HG03039 (cell line): ENCODE measurements around the gene MS4A6E.
"Not testable (repeated sequence)": the region's sequence is repeated elsewhere in the genome, so short reads cannot be mapped to it uniquely, and the experiment has no call there.

Experiments used
- ATAC-seq: cut with Tn5 transposase; IDR thresholded peaks from one replicate; pipeline ENCODE4 v1.9.1; 2021; ENCODE audit warnings: mild to moderate bottlenecking, moderate library complexity; ENCODE audit not compliant: unreplicated experiment

Gene MS4A6E

DNA sequence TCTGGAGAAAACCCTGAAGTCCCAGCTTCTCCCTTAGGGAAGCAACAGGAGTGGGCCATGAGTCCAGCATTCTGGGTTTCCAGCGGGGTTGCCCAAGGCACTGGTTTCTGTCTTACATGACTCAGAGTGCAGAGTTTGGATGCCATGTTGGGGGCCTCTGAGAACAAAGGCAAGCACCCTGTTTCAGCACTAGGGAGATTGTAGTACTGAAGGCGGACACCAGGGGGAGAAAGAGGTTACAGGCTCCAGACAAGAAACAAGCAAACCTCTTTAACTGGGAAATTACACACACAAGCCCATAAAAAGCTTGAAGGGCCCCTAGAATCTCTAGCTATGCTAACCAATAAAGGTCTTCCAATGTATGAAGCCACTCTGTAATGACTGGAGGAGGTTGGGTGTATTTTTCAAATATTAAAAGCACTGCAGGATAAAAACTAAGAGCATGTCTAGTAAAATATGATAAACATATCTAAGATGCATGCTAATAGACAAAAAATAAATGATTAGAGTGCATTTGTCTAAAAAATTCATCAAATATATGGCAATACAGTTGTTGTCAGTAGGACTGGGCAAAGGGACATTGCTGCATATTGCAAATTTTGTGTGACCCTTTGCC lies 7.1 kb downstream of the MS4A6E start:
- ATAC-seq, result peak; percentile 55

DNA sequence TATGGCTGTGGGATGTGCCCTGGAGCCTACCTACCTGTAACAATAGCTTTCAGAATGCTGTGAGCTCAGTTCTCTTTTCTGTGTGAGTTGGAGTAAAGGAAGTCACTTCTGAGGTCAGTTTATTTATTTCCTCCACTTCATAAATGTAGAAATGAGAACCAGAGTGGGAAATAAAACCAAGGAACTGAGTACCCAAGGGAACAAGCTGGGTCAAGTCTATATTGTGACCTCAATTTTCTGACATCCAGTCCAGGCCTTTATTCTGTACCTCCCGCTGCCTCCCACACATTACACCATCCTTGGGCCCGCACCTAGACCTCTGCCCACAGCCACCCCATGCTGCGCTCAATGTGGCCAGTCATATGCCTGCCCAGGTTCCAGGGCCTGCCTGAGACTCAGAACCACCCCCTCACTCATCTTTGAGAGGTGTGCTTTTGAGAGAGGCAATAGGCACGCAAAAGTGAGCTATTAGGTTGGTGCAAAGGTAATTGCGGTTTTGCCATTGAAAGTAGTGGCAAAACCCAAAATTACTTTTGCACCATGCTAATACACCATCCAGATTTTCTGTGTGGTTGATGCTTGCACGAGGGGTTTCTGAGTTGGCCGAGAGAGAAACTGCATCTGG lies 9.8 kb downstream of the MS4A6E start:
- ATAC-seq, result no peak

DNA sequence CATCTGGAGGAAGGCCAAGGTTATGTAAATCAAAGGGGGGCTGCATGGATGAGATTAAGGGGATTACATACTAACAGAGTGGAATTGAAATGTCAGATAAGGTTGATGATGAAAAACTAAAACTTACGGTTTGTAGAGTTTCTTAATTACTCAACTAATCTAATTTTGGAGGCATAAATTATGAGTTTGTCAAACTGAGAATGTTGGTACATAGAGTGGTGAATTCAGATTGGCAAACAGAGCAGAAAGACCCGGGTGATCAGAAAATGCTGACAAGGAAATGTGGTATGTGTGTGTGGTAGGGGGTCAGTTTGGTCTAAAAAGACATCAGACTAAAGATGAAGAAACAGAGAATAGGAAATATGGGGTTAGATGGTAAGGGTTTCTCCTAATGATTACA lies 11.0 kb downstream of the MS4A6E start:
- no peak for ATAC-seq

DNA sequence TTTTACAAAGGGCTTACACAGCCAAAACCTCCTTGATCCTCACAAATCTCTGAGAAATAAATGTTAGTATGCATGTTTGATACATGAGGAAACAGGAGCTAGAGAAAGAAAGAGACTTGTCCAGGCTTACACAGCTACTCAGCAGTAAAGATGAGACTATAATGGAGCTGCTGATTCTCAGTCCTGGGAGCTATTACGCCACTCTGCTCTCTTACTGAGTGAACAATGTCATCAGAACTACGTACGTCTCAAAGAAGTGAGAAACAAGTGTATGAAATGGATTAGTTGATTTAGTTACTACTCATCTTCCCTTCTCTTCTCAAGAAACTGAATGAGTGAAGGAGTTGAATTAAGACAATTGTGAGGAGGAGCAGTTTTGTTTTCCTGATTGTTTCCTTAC lies 12.3 kb downstream of the MS4A6E start:
- ATAC-seq, result no peak

DNA sequence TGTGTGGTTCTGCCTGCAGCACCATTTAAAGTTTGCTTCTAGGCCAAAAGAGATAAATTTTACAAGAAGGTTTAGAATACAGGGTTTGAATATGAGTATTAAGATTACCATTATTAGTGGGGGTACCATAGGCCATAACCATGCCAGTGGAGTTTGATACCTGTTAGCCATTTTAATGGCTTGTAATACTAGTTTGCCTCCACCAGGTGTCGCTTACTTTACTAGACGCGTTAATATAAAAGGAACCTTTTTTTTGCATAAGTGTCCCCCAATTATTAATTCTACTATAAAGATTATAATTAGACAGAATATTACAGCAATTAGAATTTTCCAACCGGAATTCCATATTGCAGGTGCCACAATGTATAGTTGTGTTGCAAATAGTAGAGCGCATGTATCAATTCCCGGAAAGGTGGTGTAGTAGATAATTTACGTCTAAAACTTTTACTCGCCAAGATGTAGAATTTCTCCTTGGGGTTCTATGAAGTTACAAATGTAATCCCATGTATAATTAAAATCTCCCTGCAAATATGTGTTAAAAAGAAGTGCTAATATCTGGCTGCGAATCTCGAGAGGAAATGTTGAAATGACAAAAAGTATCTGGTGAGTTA lies 16.1 kb downstream of the MS4A6E start:
- no peak for ATAC-seq

DNA sequence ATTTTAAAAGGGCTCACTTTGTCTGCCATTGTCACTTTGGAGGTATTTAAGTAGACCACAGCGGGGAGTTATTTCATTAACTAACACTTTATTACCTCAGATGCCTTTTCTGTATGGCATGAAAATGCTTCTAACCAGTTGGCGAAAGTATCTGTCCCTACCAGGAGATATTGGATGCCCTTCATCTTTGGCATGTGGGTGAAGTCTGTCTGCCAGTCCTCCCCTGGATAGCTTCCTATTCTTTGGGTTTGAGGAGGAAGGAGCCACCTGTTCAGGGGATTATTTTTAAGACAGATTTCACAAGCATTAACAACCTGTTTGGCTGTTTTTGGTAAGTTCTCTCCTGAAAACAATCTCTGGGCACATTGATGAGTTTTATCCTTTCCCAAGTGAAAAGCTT lies 17.1 kb downstream of the MS4A6E start:
- ATAC-seq, result no peak

DNA sequence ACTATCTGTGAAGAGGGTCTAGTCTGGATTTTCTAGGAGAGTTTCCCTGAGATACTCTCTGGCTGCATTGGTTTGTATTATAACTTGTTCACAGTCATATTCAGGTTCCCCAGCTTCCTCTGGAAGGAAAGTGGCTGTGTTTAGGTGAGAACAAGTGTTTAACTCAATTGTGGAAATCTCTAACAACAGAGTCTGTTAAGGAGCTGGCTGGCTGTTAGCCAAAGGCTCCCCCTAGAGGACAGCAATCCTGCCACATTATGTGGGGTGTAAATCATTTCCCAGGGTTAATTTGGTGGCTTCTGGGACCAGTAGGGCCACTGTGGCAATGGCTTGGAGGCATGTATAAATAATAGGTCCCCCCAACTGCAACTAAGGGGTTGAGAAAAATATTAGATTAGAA lies 18.4 kb downstream of the MS4A6E start:
- ATAC-seq, result no peak

DNA sequence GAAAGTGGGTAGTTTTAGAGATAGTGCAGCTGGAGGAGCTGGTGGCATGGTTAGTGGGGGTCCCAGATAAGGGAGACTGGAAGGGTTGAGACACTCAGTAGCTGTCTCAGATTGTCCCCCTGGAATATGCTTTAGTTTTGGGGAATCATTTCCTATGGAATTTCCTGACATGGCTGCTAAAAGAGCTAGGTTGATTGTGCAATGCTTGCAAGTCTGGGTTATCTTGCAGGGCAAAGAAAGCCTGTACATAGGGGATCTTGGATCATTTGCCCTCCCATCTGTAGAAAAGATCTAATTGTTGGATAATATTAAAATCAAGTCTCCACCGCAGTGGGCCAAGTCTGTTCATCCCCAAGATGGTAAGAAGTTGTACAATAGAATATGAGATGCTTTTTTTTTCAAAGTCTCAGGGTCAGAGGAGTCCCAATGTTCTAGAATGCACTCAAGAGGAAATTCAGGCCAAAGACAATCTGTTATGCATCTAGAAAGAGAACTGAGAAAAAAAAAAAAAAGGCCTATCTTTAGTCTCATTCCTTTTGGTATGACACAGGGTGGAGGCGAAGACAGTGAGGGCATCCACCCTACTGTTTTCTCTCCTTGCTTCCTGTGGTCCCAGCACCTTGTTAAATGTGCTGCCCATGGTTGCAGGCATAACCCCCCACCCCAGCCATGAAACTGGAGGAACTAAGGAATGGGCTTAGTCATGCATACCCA lies 20.2 kb downstream of the MS4A6E start:
- no peak for ATAC-seq

DNA sequence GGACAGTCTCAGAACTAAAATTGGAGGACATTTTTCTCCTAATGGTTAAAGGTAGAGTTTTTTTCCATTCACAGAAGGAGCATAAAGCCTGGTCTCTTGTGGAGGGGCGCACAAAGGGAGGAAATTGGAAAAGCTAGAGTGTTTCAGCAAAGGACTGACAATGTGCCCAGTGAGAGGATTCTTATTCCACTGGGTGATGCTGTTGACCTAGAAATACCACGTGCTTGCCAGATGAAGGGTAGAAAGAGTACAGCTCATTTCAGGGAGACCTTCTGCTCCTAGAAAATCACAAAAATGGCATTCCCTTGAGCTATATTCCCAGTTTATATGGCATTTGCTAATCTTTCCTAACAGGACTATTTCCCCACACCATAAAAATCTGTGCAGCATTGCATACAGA lies 21.1 kb downstream of the MS4A6E start:
- no peak for ATAC-seq

DNA sequence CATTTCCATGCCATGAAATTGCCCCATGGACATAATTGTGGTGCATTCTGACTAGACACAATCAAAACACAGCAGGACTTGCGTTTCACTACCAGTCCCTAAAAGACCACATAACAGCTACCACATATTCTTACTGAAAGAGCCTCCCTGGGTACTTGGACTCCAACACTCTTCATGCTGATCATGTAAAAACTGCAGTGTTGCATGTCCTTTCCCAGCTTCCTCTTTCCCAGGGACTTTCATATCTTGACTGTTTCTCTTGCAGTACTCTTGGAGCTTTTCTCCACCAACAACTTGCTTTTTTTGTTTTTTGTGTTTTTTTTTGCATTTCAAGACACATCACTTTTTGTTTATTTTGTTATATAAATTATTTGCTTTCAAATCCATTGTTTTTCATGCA lies 22.9 kb downstream of the MS4A6E start:
- no peak for ATAC-seq

DNA sequence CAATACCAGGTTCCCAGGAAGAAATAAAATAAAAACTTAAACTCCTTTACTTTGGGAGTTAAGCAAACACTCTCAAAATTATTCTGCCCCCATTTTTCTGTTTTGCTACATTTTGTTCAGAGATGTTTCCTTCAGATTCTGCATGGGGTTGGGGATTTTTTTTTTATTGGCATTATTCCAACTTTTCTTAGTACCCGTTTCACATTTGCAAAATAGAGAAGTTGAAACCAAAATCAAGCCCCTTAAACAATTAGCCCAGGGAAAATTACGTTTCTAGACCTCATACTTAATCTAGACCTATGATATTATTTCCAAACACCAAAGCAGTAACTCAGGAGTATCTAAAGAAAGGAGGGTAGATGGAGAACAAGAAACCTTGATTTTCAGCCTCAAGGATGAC lies 30.7 kb downstream of the MS4A6E start:
- no peak for ATAC-seq

DNA sequence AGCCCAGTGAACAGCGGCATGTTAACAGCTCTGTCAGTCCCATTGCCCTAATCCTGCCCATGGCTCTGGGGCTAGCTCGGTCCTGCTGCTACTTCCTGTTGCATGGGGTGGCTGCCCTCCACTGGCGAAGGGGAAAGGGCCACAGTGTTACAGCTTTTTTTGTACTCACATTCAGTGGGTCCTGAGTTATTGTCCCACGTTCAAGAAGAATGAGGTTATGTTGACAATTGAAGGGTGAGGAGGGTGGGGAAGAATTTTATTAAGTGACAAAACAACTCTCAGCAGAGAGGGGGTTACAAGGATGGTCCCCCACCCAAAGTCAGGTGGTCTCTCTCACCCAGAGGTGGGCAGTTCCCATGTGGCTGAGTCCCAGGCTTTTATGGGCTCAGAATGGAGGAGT lies 33.6 kb downstream of the MS4A6E start:
- ATAC-seq, result no peak

DNA sequence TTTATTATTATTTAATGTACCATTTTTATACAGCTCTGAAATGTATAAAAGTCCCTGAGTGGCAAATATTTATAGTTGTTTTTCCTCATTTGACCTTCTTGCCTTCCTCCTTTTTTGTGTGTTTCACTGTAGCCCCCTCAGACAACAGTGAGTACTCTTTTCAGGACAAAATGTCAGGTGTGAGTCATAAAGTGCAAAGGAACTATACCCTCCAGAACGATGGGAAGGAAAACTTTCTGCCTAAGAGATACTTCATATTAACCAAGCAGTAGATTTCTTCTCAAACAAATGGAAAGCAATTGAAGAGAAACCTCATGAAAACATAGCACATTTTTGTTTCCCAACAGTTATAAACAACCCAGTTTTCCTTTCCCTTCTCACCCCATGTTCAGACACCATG lies 35.2 kb downstream of the MS4A6E start:
- ATAC-seq, result no peak

DNA sequence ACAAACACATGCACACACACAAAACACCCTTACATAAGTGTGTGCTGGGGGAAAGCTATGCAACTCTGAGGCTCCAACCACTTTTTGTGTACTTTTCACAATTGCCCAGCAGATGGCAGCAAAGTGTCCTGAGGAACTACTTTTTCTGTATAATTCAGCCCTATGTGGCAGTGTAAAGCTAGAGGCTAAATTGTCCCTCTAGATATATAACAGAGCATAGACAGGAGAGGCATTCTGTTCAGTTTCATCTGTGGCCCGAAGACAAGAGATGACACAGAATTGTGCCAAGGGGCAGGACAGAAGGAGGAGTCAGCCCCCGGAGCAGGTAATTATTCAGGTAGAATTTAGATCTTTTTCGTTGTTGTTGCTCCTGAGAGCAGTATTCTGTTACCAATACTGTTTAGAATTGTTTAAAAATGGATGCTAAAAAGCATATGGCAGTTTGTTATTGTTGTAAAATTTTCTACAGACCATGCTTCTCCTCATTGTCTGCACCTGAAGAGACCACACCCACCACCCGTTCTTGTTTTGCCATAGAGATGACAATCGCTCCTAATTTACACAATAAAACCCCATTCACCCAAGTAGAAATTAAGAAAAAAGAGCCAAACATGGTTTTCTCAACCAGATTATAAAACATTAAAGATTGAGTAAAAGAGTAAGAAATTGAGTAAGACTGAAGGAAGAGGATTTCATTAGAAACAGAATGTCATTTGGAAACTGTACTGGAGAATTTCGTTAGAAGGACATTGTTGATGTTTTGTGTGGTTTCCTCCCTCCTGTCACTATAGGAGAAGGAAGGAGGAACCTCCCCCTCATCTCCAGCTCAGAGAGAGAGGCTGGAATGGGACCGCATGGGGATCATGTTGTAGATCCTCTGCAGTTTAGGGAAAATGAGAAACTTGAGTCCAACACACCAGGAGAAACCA lies 36.8 kb downstream of the MS4A6E start:
- peak; percentile 50 for ATAC-seq

DNA sequence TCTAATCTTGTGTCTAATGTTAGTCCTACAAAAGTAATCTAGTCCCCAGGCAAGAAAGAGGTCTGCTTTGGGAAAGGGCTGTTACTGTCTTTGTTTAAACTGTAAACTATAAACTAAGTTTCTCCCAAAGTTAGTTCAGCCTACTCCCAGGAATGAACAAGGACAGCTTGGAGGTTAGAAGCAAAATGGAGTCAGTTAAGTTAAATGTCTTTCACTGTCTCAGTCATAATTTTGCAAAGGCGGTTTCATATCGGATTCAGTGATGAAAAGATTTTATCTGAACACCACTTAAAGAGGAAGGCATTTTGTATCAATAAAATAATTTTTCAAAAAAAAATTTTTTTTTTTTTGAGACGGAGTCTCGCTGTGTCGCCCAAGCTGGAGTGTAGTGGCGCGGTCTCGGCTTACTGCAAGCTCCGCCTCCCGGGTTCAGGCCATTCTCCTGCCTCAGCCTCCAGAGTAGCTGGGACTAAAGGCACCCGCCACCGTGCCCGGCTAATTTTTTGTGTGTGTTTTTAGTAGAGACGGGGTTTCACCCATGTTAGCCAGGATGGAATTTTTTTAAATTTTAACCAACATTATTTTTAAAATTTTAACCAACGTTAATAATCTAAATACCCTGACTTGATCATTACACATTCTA lies 39.3 kb downstream of the MS4A6E start:
- ATAC-seq, result not testable (repeated sequence)

DNA sequence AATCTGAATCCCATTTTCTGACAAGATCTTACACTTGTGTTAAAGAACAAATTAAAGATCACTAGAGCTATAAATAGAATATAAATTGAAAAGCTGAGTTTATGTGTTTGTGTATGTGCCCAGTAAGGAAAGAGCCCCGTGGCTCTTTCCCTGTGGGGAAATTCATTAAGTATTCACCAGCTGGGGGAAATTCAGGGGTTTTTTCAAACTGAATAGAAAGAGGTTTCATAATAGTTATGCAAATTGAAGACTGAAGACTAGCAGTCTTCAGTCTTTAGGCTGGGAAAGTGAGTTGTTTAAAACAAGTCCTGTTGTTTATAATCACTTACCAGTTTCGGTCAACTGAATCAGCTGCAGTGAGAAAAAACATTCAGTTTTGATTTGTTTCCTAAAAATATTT lies 40.0 kb downstream of the MS4A6E start:
- ATAC-seq, result peak; percentile 89

DNA sequence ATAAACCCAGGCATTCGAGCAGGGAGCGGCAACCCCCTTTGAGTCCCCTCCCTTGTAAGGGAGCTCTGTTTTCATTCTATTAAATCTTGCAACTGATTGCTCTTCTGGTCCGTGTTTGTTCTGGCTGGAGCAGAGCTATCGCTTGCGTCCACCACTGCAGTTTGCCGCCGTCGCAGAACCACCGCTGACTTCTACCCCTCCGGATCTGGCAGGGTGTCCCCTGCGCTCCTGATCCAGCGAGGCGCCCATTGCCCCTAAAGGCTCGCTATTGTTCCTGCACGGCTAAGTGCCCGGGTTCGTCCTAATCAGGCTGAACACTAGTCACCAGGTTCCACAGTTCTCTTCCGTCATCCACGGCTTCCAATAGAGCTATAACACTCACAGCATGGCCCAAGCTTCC lies 40.8 kb downstream of the MS4A6E start:
- no peak for ATAC-seq

DNA sequence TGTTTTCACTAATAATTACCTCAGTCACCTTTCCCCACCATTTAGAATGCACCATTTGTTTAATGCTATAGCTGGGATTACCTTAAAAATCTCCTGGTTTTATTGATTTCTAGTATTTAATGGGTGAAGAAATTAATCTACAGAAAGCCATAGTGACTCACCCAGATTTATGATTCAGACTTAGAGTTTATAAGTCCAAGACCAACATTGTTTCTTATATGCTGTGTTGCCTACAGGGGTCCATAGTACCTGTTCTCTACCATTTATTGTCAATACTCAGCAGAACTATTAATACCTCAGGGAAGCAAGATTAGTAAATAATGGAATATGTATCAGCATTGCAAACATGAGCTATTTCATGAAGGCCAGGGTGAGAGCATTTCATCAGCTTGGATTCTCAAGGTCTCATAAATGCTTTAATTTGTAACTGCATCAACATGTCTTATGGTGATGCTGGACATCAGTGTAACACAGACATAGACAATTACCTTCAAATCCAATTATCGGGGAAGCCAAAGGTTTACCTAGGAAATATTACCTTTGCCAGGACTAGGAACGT lies 43.3 kb downstream of the MS4A6E start:
- ATAC-seq, result no peak

DNA sequence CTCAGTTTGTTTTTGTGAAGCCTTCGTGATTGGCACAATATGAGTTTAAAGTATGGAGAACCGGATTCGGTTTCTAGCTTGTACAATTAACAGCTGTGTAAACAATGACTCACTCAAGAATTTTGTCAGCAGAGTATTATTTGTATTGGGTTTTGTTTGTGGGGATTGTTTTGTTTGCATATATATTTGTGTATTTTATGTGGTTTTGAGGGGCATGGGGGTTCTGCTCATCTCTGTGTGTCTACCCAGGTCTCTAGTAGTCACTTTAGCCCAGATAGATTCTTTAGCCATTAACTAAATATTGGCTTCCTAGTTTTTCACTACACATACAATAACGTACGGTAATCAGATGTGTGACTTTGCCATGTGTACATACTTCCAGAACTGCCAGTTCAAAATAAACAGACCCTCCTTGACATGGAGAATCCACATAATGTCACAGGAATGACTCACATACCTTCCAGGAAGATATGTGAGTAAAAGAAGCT lies 43.8 kb downstream of the MS4A6E start:
- no peak for ATAC-seq

DNA sequence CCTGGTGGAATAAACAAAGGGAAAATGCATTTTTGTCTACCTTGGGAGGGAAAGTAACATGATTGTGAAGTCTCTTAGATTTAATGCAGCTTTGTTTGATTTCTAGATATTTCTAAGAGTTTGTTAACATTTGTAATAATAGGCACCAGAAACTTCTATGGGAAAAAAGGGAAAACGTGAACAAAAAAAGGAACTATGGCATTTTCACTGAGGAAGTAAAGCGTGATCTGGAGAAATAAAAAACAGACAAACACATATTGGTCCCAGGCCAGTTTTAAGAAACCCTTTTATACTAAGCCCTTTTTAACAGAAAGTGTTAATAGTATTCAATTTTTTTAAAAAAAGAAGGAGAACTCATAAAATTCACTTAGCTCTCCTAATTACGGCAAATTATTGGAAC lies 44.3 kb downstream of the MS4A6E start:
- no peak for ATAC-seq
